ENCODE results near the gene HERPUD1. TPM values are rescaled to one million over a fixed set of nuclear protein-coding genes. Genes with fewer than 3 reads are reported as not detected.

The HERPUD1 gene
- total and polyA plus RNA-seq, 9 of the 15 experiments (the other 6 are each of a cell fraction or from before 2014, with no cell fraction given) = 14.2 to 60.7 (median 37.4) TPM

DNA sequence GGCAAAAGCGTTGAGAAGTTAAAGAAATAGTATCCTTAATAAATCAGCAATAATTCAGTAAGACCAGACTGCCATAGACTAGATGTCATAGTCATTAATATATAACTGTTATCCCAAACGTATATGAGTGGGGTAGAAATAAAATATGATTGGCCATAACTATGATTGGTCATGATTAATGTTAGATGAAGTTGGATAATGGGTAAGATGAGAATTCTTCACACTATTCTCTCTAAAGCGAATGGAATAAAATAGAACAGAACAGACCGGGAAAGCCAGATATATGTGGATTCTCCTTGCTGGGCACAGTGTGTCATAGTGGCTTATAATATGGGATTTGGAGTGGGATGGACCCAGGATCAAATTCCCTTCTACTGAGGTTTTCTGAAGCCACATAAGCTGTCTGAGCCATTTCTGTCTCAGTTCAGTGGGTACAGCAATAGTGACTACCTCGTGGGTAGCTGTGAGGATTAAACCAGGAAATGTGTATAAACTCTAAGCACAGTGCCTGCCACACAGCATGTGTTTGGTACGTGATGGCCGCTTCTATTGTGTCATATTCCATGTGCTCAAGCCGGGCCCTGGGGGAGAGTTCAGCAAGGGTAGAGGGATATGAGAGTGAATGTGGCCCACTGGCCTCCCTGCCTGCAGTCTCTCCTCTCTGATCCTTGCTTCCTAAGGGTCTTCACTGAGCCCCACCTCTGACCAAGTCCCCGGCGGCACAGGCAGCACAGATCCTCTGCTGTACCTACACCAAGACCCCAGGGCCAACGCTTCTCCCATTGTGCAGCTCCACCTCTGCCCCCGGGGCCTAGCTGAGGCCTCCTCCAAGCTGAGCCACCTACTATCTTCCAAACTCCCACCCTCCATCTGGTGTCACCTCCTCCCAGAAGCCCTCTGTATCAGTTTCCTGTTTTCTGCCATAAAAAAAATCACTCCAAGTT is 33.5 kb downstream of the HERPUD1 start:
- peak; percentile 37 for FAIRE-seq
- H3K9ac ChIP-seq (ENCODE audit: insufficient read depth in 1 of 2, low read depth in 2 of 2, low read length in 2 of 2) = no peak overlapping the region
- no TSS peak for BruUV-seq (replicated peaks)
- H2AFZ ChIP-seq (ENCODE audit: low read depth, low read length) = peak overlapping the region; percentile 87
- no peak for DNase-seq (ENCODE audit: extremely low read depth in 1 of 4, low spot score in 3 of 4)
- POLR2A ChIA-PET = interaction anchor here (0.6 to 1.5 kb wide), 7 partner anchors 15 to 186 kb away, joined by 3 to 4 read pairs (median 3); no protein-coding TSS in a partner anchor
- H3K36me3 ChIP-seq (ENCODE audit: control insufficient read depth, insufficient read depth, low read length) = no peaks in the 10 kb centered on the region
- 61% methylated on average over 12 of the region's 12 CpGs for WGBS (ENCODE audit: insufficient coverage, low coverage, missing lambda C conversion rate)
- in situ Hi-C loops (cut with MboI) = no loop called here
- H3K9me1 ChIP-seq (ENCODE audit: control insufficient read depth, insufficient read depth, low read length) = no peaks in the 10 kb centered on the region
- no peaks in the 10 kb centered on the region for H3K9me3 ChIP-seq (replicated peaks; ENCODE audit: control insufficient read depth, insufficient read depth, low read depth, low read length)
- no peak overlapping the region; the same call in 1 of the 2 replicates for H3K4me2 ChIP-seq (ENCODE audit: insufficient read depth, low read length)
- CTCF ChIA-PET (ENCODE audit: low intra/inter-chr PET ratio) = interaction anchor here (0.6 to 2.0 kb wide), 4 partner anchors 79 to 497 kb away, joined by 3 to 6 read pairs (median 4); no protein-coding TSS in a partner anchor
- H3K4me1 ChIP-seq (replicated peaks in 1 of 2; ENCODE audit: control insufficient read depth in 2 of 2, insufficient read depth in 2 of 2, low read length in 2 of 2) = peaks cover 4 to 22% of the 10 kb centered on the region in 2 experiments; a peak in 4 of 5 replicates
- no peak overlapping the region for H3K4me3 ChIP-seq
- no peak overlapping the region for H3K27ac ChIP-seq (ENCODE audit: extremely low read depth, low read depth, low read length)
- H3K27me3 ChIP-seq (ENCODE audit: control insufficient read depth in 2 of 2, insufficient read depth in 2 of 2, low read length in 2 of 2) = peaks cover 0 to 6% of the 10 kb centered on the region in 2 experiments; a peak in 3 of 5 replicates
- intact Hi-C loops (cut with micrococcal nuclease) = no loop called here
- no peaks in the 10 kb centered on the region for H4K20me1 ChIP-seq (replicated peaks; ENCODE audit: control insufficient read depth, insufficient read depth, low read length)
- H3K79me2 ChIP-seq (ENCODE audit: control insufficient read depth, insufficient read depth, low read length) = no peaks in the 10 kb centered on the region
- no peak for ATAC-seq
- no peak for TF ChIP-seq CBFA2T3 (IDR thresholded peaks at IDR 0.05)
- no peak for TF ChIP-seq EWSR1 (IDR thresholded peaks at IDR 0.05; ENCODE audit: borderline replicate concordance, low read depth, partially characterized antibody)
- TF ChIP-seq ZNF75A (CRISPR knock-in tag; IDR thresholded peaks at IDR 0.05) = no peak
- no peak for TF ChIP-seq MAZ (CRISPR knock-in tag; conservative IDR thresholded peaks at IDR 0.05 in 1 of 2, IDR thresholded peaks at IDR 0.05 in 1 of 2)
- TF ChIP-seq CEBPB (tag; IDR thresholded peaks at IDR 0.05) = peak; percentile 80
- TF ChIP-seq CAMTA2 (CRISPR knock-in tag; conservative IDR thresholded peaks at IDR 0.05) = no peak
- no peak for TF ChIP-seq ZNF584 (CRISPR knock-in tag; IDR thresholded peaks at IDR 0.05; ENCODE audit: low read depth)
- TF ChIP-seq RAD21 (CRISPR knock-in tag; conservative IDR thresholded peaks at IDR 0.05 in 1 of 2, IDR thresholded peaks at IDR 0.05 in 1 of 2) = no peak
- TF ChIP-seq, protein P1, sequence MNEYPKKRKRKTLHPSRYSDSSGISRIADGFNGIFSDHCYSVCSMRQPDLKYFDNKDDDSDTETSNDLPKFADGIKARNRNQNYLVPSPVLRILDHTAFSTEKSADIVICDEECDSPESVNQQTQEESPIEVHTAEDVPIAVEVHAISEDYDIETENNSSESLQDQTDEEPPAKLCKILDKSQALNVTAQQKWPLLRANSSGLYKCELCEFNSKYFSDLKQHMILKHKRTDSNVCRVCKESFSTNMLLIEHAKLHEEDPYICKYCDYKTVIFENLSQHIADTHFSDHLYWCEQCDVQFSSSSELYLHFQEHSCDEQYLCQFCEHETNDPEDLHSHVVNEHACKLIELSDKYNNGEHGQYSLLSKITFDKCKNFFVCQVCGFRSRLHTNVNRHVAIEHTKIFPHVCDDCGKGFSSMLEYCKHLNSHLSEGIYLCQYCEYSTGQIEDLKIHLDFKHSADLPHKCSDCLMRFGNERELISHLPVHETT (CRISPR knock-in tag; conservative IDR thresholded peaks at IDR 0.05 in 1 of 2, IDR thresholded peaks at IDR 0.05 in 1 of 2) = no peak
- 0 out of 2 replicates have a peak, but pooled peaks have one; percentile 8 for TF ChIP-seq SMARCC2 (IDR thresholded peaks at IDR 0.05; ENCODE audit: low read depth)
- TF ChIP-seq CBFA2T2 (conservative IDR thresholded peaks at IDR 0.05) = no peak
- no peak for TF ChIP-seq FOS (IDR thresholded peaks at IDR 0.05; ENCODE audit: extremely low read depth, insufficient read length)
- TF ChIP-seq, protein P2, sequence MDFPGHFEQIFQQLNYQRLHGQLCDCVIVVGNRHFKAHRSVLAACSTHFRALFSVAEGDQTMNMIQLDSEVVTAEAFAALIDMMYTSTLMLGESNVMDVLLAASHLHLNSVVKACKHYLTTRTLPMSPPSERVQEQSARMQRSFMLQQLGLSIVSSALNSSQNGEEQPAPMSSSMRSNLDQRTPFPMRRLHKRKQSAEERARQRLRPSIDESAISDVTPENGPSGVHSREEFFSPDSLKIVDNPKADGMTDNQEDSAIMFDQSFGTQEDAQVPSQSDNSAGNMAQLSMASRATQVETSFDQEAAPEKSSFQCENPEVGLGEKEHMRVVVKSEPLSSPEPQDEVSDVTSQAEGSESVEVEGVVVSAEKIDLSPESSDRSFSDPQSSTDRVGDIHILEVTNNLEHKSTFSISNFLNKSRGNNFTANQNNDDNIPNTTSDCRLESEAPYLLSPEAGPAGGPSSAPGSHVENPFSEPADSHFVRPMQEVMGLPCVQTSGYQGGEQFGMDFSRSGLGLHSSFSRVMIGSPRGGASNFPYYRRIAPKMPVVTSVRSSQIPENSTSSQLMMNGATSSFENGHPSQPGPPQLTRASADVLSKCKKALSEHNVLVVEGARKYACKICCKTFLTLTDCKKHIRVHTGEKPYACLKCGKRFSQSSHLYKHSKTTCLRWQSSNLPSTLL (IDR thresholded peaks at IDR 0.05) = no peak
